Pericardium fibroblast (primary cell): ENCODE data around the gene PHF20. TPM values are rescaled to one million over a fixed set of nuclear protein-coding genes. Genes with fewer than 3 reads are reported as not detected.

Source experiments
- total RNA-seq: library from RNA; depleted of rRNA; stranded (reverse); fragments of >200 nt; gene quantifications from 2 replicates; pipeline ENCODE4 v1.2.3, GENCODE V29; 2015

The PHF20 gene
- total RNA-seq: 20.3 and 46.7 TPM in 2 replicates

DNA sequence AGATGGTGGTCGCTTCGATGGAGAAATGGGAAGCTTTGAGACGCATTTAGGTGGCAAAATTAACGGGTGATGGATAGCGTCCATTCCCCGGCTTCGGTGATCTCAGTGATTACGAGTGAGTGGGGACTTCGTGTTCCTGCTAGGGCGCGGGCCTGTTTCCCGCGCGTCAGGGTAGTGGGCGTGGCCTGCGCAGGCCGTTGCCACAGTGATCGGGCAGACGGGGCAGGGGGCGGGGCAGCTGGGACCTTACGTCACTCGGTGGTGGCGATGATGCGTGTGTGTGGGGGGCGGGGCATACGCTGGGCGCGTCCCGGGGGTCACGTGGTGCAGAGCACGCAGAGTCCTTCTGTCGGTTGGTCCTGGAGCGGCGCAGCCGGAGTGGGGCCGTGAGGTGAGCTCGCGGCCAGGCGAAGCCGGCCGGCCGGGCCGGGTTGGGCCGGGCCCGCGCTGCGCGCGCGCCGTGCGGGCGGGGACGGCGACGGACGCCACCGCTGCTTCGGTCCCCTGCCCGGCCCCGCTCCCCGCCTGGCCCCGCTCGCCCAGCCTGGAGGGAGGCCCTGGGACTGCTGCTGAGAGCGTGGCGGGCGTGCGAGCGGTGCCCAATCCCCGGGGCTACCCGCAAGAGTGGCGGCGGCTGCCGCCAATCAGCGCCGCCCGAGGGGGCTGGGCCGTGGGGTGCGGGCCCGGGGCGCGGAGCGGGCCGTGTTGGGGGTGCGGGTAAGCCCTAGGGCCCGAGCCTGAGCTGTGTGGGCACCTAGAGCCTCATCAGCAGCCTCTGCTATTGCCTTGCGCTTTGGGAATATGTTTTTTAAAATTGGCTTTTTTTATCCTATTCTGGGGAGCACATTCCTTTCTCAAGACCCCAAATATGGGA is at the start of gene PHF20:
Gene PHF20 (plus strand): TSS at position 327 of the 874 bp plus-strand sequence. CDS start 29,508 bp downstream, outside the sequence.

DNA sequence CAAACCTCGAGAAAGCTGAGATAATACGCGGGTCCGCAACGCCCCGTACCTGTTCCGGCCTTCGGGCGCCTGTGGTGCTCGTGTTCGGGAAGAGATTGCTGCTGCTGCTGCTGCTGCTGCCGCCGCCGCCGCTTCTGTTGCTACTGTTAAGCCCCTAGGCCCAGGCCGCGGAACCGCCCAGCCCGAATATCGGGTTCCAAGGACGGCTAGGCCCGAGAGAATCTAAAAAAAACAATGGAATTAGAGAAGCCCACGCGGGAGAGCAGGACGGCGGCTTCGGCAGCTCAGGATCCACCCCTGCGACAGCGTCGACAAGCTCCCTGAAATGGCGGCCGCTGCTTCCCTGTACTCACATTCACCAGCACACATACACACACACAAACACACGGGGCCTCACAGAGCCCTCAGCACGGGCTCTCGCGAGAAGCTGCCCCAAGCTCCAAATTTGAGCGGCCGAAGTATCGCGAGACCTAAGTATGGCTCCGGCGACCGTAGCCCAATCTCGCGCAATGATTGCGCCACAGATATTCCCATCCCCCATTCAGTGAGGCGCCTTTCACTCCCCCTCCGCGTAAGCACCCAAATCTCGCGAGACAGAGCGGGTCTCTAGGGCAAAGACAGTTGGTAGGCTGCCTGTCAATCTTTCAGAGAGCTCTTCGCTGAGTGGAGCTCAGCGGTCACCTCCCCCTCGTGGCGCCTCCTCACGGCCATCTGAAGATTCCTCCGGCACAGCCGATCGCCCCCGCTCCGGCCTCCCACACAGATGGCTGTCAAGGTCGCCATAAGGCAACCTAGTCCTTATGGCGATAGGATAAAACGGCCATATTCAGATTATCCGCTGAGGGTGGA is 29.7 kb upstream of the PHF20 start, which contains the start of gene RBM39:
Gene RBM39 (minus strand): TSS at position 369 of the 849 bp plus-strand sequence. CDS start 1,386 bp downstream, outside the sequence.

DNA sequence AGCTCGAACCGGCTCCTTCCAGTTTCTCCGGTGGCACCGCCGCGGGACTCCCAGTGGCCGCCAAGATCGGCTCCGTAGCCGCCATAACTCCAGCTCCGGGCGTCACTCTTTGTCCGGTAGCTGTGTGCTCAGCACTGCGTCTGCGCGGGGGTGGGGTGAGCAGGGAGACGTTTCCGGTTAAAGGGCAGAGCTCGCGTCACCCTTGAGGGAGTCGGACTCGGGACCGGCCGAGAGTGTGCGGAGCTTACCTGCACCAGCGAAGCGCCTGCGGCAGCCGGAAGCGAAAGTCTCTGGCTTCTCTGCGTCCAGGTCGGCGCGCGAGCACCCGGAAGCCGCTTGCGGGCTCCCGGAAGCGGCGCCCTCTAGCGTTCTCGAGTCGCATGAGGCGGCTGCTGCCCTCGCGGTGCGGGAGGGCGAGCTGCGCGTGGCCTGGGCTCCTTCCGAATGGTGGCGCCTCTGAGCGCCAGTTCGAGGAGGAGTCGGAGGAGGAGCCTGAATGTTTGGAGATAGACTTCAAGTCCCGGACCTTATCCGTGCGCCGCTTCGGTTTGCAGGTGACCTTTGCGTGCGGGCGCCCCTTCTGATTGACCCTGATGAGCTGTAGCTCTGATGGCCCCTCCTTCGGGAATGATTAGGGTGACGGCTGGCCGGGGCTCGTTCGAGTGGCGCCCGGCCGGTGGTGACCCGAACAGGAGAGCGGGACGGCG is 182.5 kb downstream of the PHF20 start, which contains the start of gene SCAND1:
Gene SCAND1 (minus strand): TSS at position 303 of the 707 bp plus-strand sequence. CDS start 218 bp downstream, at position 85.

DNA sequence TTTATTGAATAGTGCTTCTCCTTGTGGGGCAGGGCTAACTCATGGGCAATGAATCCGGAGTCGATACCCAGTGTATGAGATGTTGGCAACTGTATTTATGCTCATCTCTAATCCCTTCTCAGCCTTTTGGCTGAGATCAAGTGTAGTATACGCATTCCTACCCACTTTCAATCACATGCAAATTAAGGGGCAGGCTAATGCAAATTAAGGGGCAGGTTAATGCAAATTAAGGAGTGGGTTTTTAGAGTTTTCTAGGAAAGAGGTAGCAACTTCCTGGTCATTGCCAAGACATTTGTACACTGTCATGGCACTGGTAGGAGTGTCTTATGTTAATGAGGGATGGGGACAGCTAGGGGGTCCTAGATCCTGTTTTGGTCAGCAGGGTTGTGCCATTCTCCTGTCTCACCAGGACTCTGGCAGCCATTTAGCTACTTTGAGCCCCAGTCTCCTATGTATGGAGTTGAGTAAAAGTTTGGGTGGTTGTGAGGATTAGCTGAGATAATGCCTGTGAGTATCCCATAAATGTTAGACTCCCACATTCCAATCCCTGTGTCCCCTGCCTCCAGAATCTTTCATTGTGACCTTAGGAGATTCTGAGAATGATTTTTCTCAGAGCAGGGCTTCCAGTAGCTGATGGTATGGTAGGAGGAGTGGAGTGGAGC is 196.3 kb downstream of the PHF20 start, which contains the start of gene CNBD2:
Gene CNBD2 (plus strand): TSS at position 612 of the 662 bp plus-strand sequence. CDS start 173 bp downstream, outside the sequence.

Other genes with a start within 250 kb of the PHF20 start
- gene C20orf173, start 242.4 kb upstream of the PHF20 start, total RNA-seq: not detected in 2 replicates
- gene ERGIC3, start 229.9 kb upstream of the PHF20 start, total RNA-seq: 361 and 367 TPM in 2 replicates
- 12.4 and 13.5 TPM in 2 replicates for gene SPAG4, start 156.2 kb upstream of the PHF20 start, total RNA-seq
- gene CPNE1, start 107.1 kb upstream of the PHF20 start, total RNA-seq: 97.2 and 123 TPM in 2 replicates
- 21.0 and 21.9 TPM in 2 replicates for gene RBM12, start 107.1 kb upstream of the PHF20 start, total RNA-seq
- gene NFS1, start 72.7 kb upstream of the PHF20 start, total RNA-seq: 14.1 and 19.1 TPM in 2 replicates
- gene ROMO1, start 72.6 kb upstream of the PHF20 start, total RNA-seq: 415 and 424 TPM in 2 replicates
- 145 and 162 TPM in 2 replicates for gene RBM39, start 29.8 kb upstream of the PHF20 start, total RNA-seq
- 111 and 121 TPM in 2 replicates for gene SCAND1, start 182.5 kb downstream of the PHF20 start, total RNA-seq
- gene CNBD2, start 196.6 kb downstream of the PHF20 start, total RNA-seq: 1.3 and 2.5 TPM in 2 replicates